Measurements from ENCODE around the gene GPRIN3.

The GPRIN3 gene

DNA sequence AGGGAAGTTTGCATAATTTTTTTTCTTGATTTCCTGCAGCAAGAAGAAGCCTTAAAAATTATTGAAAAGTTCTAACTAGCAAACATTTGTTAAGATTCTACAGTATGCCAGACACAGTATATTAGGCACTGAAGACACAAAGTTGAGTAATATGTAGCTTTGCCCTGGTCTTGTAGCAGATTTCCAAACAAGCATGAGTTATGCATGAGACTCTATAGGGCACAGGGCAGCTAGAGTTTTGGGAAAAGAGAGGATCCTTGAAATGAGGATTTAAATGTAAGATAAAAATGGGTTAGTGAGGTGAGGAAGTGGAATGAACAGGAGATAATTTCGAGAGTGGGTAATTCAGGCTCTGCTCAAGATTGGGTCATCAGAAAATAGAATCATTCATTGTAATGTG, 8.6 kb upstream of the GPRIN3 start:
- H3K4me1 ChIP-seq (ENCODE audit: control insufficient read depth, insufficient read depth, low read length) = no peaks in the 10 kb centered on the region
- CTCF ChIA-PET = no interaction called here
- H3K9me3 ChIP-seq (ENCODE audit: control insufficient read depth, insufficient read depth, low read depth, low read length) = no peaks in the 10 kb centered on the region
- no peak for TF ChIP-seq ZNF146 (tag by site-specific recombination; IDR thresholded peaks at IDR 0.05)
- TF ChIP-seq FEZF1 (tag by site-specific recombination; IDR thresholded peaks at IDR 0.05) = no peak
- no peak for TF ChIP-seq ZNF184 (tag by site-specific recombination; IDR thresholded peaks at IDR 0.05)
- TF ChIP-seq, protein P1, sequence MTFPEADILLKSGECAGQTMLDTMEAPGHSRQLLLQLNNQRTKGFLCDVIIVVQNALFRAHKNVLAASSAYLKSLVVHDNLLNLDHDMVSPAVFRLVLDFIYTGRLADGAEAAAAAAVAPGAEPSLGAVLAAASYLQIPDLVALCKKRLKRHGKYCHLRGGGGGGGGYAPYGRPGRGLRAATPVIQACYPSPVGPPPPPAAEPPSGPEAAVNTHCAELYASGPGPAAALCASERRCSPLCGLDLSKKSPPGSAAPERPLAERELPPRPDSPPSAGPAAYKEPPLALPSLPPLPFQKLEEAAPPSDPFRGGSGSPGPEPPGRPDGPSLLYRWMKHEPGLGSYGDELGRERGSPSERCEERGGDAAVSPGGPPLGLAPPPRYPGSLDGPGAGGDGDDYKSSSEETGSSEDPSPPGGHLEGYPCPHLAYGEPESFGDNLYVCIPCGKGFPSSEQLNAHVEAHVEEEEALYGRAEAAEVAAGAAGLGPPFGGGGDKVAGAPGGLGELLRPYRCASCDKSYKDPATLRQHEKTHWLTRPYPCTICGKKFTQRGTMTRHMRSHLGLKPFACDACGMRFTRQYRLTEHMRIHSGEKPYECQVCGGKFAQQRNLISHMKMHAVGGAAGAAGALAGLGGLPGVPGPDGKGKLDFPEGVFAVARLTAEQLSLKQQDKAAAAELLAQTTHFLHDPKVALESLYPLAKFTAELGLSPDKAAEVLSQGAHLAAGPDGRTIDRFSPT (tag by site-specific recombination; IDR thresholded peaks at IDR 0.05) = no peak
- no peak for TF ChIP-seq ZBTB1 (tag by site-specific recombination; IDR thresholded peaks at IDR 0.05)
- TF ChIP-seq GLIS1 (tag by site-specific recombination; IDR thresholded peaks at IDR 0.05) = no peak
- no peak for TF ChIP-seq MYNN (tag by site-specific recombination; IDR thresholded peaks at IDR 0.05; ENCODE audit: borderline replicate concordance)
- TF ChIP-seq ZNF792 (tag by site-specific recombination; IDR thresholded peaks at IDR 0.05) = no peak
- TF ChIP-seq, protein P2, sequence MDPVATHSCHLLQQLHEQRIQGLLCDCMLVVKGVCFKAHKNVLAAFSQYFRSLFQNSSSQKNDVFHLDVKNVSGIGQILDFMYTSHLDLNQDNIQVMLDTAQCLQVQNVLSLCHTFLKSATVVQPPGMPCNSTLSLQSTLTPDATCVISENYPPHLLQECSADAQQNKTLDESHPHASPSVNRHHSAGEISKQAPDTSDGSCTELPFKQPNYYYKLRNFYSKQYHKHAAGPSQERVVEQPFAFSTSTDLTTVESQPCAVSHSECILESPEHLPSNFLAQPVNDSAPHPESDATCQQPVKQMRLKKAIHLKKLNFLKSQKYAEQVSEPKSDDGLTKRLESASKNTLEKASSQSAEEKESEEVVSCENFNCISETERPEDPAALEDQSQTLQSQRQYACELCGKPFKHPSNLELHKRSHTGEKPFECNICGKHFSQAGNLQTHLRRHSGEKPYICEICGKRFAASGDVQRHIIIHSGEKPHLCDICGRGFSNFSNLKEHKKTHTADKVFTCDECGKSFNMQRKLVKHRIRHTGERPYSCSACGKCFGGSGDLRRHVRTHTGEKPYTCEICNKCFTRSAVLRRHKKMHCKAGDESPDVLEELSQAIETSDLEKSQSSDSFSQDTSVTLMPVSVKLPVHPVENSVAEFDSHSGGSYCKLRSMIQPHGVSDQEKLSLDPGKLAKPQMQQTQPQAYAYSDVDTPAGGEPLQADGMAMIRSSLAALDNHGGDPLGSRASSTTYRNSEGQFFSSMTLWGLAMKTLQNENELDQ (tag by site-specific recombination; IDR thresholded peaks at IDR 0.05; ENCODE audit: low read depth) = no peak
- POLR2A ChIA-PET = no interaction called here
- H3K27ac ChIP-seq (ENCODE audit: extremely low read depth, low read depth, low read length) = no peak overlapping the region
- no peak overlapping the region for H3K4me3 ChIP-seq (ENCODE audit: low read depth, low read length)
- no peaks in the 10 kb centered on the region for H3K36me3 ChIP-seq (ENCODE audit: control insufficient read depth in 2 of 2, insufficient read depth in 1 of 2, low read length in 2 of 2)

DNA sequence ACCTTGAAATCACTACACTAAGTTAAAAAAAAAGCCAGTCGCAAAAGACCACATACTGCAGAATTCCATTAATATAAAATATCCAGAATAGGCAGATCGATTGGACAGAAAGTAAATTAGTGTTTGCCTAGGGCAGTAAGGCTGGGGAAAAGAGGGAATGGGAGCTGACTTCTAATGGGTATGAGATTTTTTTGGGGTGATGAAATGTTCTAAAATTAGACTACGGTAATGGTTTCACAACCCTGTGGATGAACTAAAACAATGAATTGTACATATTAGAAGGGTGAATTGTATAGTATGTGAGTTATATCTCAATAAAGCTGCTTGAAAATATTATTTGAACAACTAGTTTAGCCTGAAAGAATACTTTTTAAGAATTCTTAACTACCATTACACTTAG, 6.7 kb upstream of the GPRIN3 start:
- Histone ChIP-seq H3K4me1 (ENCODE audit: control insufficient read depth, insufficient read depth, low read length) (no peaks in the 10 kb centered on the region), H3K9me3 (ENCODE audit: control insufficient read depth, insufficient read depth, low read depth, low read length) (no peaks in the 10 kb centered on the region), H3K36me3 (ENCODE audit: control insufficient read depth in 2 of 2, insufficient read depth in 1 of 2, low read length in 2 of 2) (no peaks in the 10 kb centered on the region), H3K27ac (ENCODE audit: extremely low read depth, low read depth, low read length) (no peak overlapping the region), H3K4me3 (ENCODE audit: low read depth, low read length) (no peak overlapping the region)
- POLR2A ChIA-PET = no interaction called here
- CTCF ChIA-PET = interaction anchor here (0.7 kb wide), 1 partner anchor 88 kb away, joined by 4 read pairs; no protein-coding TSS in a partner anchor
- no peak for TF ChIP-seq ZBTB1 (tag by site-specific recombination; IDR thresholded peaks at IDR 0.05)
- no peak for TF ChIP-seq ZNF112 (tag by site-specific recombination; IDR thresholded peaks at IDR 0.05)
- no peak for TF ChIP-seq ZNF707 (tag by site-specific recombination; IDR thresholded peaks at IDR 0.05)
- no peak for TF ChIP-seq FEZF1 (tag by site-specific recombination; IDR thresholded peaks at IDR 0.05)
- TF ChIP-seq ZNF19 (tag by site-specific recombination; IDR thresholded peaks at IDR 0.05; ENCODE audit: low read depth) = no peak
- no peak for TF ChIP-seq ZNF350 (tag by site-specific recombination; IDR thresholded peaks at IDR 0.05)
- no peak for TF ChIP-seq ZNF248 (tag by site-specific recombination; IDR thresholded peaks at IDR 0.05)
- TF ChIP-seq, protein P3, sequence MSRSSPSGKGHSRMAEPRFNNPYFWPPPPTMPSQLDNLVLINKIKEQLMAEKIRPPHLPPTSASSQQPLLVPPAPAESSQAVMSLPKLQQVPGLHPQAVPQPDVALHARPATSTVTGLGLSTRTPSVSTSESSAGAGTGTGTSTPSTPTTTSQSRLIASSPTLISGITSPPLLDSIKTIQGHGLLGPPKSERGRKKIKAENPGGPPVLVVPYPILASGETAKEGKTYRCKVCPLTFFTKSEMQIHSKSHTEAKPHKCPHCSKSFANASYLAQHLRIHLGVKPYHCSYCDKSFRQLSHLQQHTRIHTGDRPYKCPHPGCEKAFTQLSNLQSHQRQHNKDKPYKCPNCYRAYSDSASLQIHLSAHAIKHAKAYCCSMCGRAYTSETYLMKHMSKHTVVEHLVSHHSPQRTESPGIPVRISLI (tag by site-specific recombination; IDR thresholded peaks at IDR 0.05) = no peak
- TF ChIP-seq ZNF114 (tag by site-specific recombination; IDR thresholded peaks at IDR 0.05) = no peak
- no peak for TF ChIP-seq ZNF214 (tag by site-specific recombination; IDR thresholded peaks at IDR 0.05; ENCODE audit: borderline replicate concordance)
- no peak for TF ChIP-seq ZNF433 (tag by site-specific recombination; IDR thresholded peaks at IDR 0.05; ENCODE audit: low read depth)
- no peak for TF ChIP-seq ZFP69B (tag by site-specific recombination; IDR thresholded peaks at IDR 0.05)
- TF ChIP-seq ZNF10 (tag by site-specific recombination; IDR thresholded peaks at IDR 0.05) = no peak
- no peak for TF ChIP-seq ZNF830 (tag by site-specific recombination; IDR thresholded peaks at IDR 0.05; ENCODE audit: low read depth)
- TF ChIP-seq ZNF366 (tag by site-specific recombination; conservative IDR thresholded peaks at IDR 0.05) = no peak

Measured in HEK293 (cell line).